SH-SY5Y (cell line): ENCODE measurements around the gene RASL11A.

ENCODE experiments used
- GATA2 ChIP-seq: IDR thresholded peaks from 2 replicates; pipeline ENCODE4 v1.6.1; 2011; ENCODE audit warnings: mild to moderate bottlenecking, low read depth, low read length
- GATA3 ChIP-seq: IDR thresholded peaks from 2 replicates; pipeline ENCODE4 v1.6.1; 2011; ENCODE audit warnings: low read depth, mild to moderate bottlenecking, low read length, moderate library complexity

Gene RASL11A

DNA sequence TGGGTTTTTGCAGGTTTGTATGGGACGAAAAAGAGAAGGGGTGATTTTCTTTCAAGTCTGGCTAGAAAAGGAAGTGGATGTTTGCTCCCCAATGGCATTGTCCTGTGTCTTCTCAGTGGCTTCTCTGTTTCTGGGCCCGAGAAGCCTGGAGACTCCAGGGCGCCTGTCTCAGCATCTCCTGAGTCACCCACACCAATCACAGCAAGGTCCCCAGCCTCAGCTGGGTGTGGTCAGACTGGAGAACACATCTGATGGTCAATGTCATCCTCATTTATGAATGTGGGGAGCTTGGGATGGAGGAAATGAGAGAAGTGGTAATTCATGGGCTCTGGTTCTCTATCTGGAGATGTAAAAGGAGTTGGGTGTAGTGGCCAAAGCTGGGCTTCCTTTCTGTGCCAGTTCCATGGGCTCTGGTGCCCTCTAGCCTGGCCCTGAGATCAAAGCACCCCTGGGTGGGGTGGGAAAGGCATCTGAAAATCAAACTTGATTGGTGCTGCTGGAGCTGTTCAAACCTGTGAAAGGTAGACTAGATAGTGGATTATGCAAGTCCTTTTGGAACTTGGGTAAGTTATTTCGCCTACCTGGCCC, 13.4 kb downstream of the RASL11A start:
- TF ChIP-seq GATA2 = no peak
- TF ChIP-seq GATA3 = no peak

DNA sequence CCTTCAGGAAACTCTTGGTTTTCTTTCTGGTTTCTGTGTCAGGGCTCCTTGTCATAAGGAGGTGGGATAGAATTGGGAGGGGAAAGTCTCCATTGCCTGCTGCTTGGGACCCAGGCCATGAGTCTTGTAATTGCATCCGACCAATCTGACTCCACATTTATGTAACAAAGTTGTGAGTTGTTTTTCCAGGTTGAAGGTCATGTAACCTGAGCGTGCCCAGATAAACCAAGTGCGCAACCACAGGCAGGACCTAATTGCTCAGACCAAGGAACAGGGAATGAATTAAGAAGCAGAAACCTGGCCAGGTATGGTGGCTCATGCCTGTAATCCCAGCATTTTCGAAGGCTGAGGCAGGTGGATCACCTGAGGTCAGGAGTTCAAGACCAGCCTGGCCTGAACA, 17.8 kb downstream of the RASL11A start:
- TF ChIP-seq GATA3 (no peak), GATA2 (no peak)

DNA sequence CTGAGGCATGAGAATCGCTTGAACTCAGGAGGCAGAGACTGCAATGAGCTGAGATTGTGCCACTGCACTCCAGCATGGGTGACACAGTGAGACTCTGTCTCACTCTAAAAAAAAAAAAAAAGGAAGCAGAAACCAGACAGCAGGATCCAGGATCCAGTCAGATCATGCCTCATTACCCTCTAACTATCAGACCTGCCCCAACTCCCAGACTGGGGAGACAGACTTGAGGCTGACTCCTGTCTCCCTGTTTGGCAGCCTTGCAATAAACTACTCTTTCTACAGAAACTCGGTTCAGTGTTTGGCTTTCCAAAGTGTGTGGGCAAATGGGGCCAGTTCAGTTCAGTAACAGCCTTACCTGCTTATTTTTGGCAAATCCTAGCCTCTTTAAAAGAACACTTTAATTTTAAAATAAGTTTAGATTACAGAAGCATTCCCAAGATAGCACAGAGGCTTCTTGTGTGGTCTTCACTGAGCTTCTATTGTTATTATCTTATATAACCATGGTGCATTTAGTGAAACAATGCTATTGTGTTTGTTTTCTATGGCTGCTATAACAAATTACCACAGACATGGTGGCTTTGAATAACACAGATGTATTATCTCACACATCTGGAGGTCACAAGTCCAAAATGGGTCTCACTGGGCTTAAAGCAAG, 18.5 kb downstream of the RASL11A start:
- TF ChIP-seq GATA2 (no peak), GATA3 (no peak)

- TF ChIP-seq GATA3 = no peak
- no peak for TF ChIP-seq GATA2
These were observed 20.1 kb downstream of the RASL11A start for GRCh38 chr13:27290715-27291114.

DNA sequence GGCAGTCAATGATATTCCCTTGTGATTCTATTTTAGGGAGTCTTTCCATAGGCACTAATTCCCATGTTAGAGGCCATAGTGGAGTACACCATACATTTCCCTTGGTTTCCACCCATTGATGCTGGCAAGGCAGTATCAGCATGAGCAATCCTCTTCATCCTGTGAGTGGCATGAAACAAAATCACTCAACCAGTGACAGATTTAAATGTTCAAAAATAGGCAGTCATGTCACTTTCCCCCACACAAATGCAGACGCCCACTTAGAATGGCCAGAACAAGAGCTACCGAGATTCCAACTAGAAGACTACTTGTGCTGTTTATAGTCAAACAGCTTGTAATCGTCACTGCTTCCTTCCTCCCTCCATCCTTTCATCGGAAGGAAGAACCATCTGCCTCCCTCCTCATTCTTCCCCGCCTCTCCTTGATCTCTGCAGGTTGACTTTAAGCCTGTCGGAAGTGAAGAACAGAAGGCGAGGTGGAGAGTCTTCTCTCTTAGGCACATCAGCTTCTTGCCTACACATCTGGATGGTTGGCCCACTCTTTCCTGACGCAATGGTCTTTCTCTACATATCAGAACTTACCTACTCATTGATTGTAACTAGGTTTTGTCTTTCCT, 22.6 kb downstream of the RASL11A start:
- TF ChIP-seq GATA3 (no peak), GATA2 (no peak)

DNA sequence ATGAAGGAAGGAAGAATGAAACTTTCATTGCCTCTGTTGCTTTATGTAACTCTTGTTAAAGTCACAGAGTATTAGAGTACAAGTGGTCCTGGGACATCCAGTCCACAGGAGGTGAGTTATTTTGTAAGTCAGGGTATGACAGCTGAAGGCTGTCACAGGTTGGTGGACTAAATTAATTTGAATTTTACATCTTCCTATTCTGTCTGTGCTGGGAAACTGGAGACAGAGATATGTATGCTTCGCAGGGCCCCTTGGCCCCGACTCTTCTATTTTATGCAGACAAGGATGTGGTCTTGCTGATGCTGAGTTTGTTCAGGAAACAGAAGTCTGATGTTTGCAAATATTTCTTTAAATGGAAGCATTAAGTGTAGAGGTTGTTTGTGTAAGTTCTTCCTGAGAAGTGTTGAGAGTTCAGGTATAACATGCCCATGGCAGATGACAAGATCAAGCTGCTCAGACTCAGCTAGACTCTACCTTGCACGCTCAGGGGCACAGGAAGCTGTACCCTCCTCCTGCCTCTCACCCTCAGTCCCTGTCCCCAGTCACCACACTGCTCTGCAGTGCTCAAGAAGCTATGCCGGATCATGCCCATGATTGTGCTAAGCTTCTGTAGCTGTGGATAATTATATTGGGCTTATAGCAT, 23.4 kb downstream of the RASL11A start:
- TF ChIP-seq GATA2 (no peak), GATA3 (no peak)

GRCh38 chr13:27295096-27295495, 24.5 kb downstream of the RASL11A start:
- TF ChIP-seq GATA3 = no peak

DNA sequence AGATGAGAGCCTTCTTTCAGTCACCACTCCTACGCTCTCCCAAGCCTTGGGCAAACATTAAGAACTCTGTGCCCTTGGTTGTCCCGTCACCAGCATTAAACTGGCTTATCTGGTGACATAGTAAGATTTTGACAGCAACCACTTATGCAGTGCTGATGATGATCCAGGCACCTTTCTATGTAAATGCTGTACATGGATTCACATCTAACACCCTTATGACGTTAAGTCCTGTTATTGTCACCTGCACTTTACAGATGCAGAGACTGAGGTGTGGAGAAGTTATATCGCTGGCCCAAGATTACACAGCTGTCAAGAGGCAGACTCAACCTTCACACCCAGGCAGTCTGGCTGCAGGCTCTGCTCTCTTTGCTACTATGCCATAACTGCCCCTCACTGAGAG, 25.0 kb downstream of the RASL11A start:
- TF ChIP-seq GATA2 (no peak), GATA3 (no peak)

- no peak for TF ChIP-seq GATA3
- no peak for TF ChIP-seq GATA2
These were observed 25.9 kb downstream of the RASL11A start for GRCh38 chr13:27296496-27296895.

DNA sequence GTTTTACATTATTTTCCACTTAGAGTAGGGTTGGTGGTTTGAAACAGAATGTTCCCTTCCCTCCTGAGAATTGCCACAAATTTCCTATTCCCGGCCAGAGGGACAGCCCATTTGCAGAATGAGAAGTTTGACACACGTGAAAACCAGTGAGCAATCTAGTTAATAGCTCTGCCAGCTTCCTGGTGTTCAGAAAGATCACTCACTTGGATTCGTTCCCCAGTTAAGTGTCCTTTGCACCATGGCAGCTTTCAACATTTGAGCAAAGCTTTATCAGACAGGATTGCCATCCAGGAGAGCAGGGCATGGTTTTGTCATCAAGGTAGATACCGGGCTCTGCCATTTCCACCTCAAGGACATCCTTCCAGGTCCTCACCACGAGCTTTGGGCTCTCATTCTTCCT, 28.2 kb downstream of the RASL11A start:
- TF ChIP-seq GATA3 (no peak), GATA2 (no peak)

DNA sequence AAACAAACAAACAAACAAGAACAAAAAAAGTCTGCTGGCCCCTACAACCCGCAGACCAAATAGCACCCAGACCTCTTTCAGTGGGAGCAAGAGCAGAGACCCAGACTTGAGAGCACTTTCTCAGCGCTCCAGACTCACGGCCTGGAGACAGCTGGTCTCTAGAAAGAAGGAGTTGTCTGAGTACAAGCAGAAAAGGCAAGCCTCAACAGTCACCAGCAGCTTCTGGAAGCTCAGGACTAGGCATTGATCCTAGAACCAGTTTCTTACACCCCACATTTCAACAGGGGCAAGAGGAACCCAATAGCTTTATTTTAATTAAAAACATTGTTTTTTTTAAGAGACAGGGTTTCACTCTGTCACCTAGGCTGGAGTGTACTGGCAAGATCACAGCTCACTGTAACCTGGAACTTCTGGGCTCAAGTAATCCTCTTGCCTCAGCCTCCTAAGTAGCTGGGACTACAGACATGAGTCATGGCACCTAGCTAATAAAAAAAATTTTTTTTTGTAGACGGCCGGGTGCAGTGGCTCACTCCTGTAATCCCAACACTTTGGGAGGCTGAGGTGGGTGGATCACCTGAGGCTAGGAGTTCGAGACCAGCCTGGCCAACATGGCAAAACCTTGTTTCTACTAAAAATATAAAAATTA, 30.4 kb downstream of the RASL11A start:
- TF ChIP-seq GATA2 (no peak), GATA3 (no peak)

GRCh38 chr13:27302643-27303262, 32.1 kb downstream of the RASL11A start:
- TF ChIP-seq GATA2 (no peak), GATA3 (no peak)

DNA sequence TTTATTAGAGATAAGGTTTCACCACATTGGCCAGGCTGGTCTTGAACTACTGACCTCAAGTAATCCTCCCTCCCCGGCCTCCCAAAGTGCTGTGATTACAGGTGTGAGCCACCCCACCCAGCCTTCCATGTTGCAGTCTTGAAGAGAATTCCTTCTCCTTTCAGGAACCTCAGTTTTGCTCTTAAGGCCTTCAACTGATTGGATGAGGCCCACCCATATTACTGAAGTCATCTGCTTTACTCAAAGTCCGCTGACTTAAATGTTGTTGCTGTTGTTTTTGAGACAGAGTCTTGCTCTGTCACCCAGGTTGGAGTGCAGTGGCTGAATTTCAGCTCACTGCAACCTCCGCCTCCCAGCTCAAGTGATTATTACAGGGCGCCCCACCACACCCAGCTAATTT, 33.5 kb downstream of the RASL11A start:
- TF ChIP-seq GATA3 = no peak
- no peak for TF ChIP-seq GATA2

DNA sequence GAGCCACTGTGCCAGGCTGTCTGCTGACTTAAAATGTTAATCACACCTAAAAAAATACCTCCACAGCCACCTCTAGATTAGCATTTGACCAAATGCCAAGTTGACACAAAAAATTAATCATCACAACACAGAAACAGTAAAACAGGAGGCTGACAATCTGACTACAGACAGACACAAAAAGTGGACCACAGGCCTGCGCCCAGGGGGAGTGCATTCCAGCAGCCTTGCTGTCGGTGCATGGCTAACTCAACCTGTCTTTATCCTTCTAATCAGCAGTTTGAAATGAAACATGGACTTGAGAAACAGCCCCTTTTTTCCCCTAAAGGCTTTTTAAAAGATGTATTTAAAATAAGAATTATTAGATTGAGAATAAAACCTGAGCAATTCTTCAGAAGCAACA, 34.0 kb downstream of the RASL11A start:
- TF ChIP-seq GATA3 (no peak), GATA2 (no peak)
